ENCODE data around the gene DES.

- TF ChIP-seq SMC3 (conservative IDR thresholded peaks at IDR 0.05; ENCODE audit: poor library complexity) (no peak), EP300 (conservative IDR thresholded peaks at IDR 0.05; ENCODE audit: poor library complexity, severe bottlenecking) (no peak), CTCF (IDR thresholded peaks at IDR 0.05; ENCODE audit: poor library complexity, severe bottlenecking) (no peak), RAD21 (conservative IDR thresholded peaks at IDR 0.05) (no peak)
These were observed 7.9 kb downstream of the DES start for GRCh38 chr2:219426068-219426443.
